Astrocyte (in vitro differentiated cells and primary cell): ENCODE data around the gene USP6NL. TPM values are rescaled to one million over a fixed set of nuclear protein-coding genes. Genes with fewer than 3 reads are reported as not detected.

Experiments used
- DNase-seq: peaks from one replicate; pipeline ENCODE4 v3.0.0-alpha.2; 2010; ENCODE audit warnings: low read depth
- FAIRE-seq: peaks from 2 replicates; lab custom pipeline; 2011; peaks lifted over from hg19 to GRCh38; lab: Jason Lieb, UNC
- H2AFZ ChIP-seq: 2 replicates; pipeline ENCODE4 v1.6.0; 2012; ENCODE audit warnings: low read depth, low read length, inconsistent platforms
- H3K27ac ChIP-seq: 2 replicates; pipeline ENCODE4 v1.5.1; 2011; ENCODE audit warnings: low read depth, low read length, inconsistent platforms
- H3K27me3 ChIP-seq: 2 replicates; pipeline ENCODE4 v1.6.0; 2011; ENCODE audit warnings: low read length, inconsistent platforms; ENCODE audit not compliant: insufficient read depth
- H3K36me3 ChIP-seq: 2 replicates; pipeline ENCODE4 v1.5.1; 2011; ENCODE audit warnings: low read length, inconsistent platforms; ENCODE audit not compliant: insufficient read depth
- H3K4me1 ChIP-seq: 2 replicates; pipeline ENCODE4 v1.5.1; 2011; ENCODE audit warnings: low read length, inconsistent platforms; ENCODE audit not compliant: insufficient read depth
- H3K4me2 ChIP-seq: 2 replicates; pipeline ENCODE4 v1.6.0; 2012; ENCODE audit warnings: low read length, inconsistent platforms
- H3K4me3 ChIP-seq: 2 replicates; pipeline ENCODE4 v1.5.1; 2011; ENCODE audit warnings: low read depth, mild to moderate bottlenecking, low read length, inconsistent platforms; ENCODE audit not compliant: insufficient read depth
- H3K79me2 ChIP-seq: 2 replicates; pipeline ENCODE4 v1.6.0; 2012; ENCODE audit warnings: mild to moderate bottlenecking, low read length, inconsistent platforms; ENCODE audit not compliant: insufficient read depth
- H3K9ac ChIP-seq: 2 replicates; pipeline ENCODE4 v1.6.0; 2012; ENCODE audit warnings: mild to moderate bottlenecking, low read length, inconsistent platforms
- H3K9me3 ChIP-seq: 2 replicates; pipeline ENCODE4 v1.5.1; 2012; ENCODE audit warnings: low read depth, mild to moderate bottlenecking, low read length, inconsistent platforms; ENCODE audit not compliant: insufficient read depth
- H4K20me1 ChIP-seq: 2 replicates; pipeline ENCODE4 v1.6.0; 2012; ENCODE audit warnings: low read length, inconsistent platforms; ENCODE audit not compliant: insufficient read depth
- H3K27ac Mint-ChIP-seq: one replicate; pipeline ENCODE4 v1.8.0; 2021; ENCODE audit warnings: mild to moderate bottlenecking, mixed read lengths; ENCODE audit not compliant: unreplicated experiment
- H3K27me3 Mint-ChIP-seq: one replicate; pipeline ENCODE4 v1.8.0; 2021; ENCODE audit warnings: low read depth, mixed read lengths; ENCODE audit not compliant: unreplicated experiment
- H3K36me3 Mint-ChIP-seq: one replicate; pipeline ENCODE4 v1.8.0; 2021; ENCODE audit warnings: low read depth, mixed read lengths; ENCODE audit not compliant: unreplicated experiment
- H3K4me1 Mint-ChIP-seq: one replicate; pipeline ENCODE4 v1.8.0; 2021; ENCODE audit warnings: low read depth, mixed read lengths; ENCODE audit not compliant: unreplicated experiment
- H3K4me3 Mint-ChIP-seq: one replicate; pipeline ENCODE4 v1.8.0; 2021; ENCODE audit warnings: mild to moderate bottlenecking, moderate library complexity, mixed read lengths; ENCODE audit not compliant: unreplicated experiment
- H3K9me3 Mint-ChIP-seq: one replicate; pipeline ENCODE4 v1.8.0; 2021; ENCODE audit warnings: mild to moderate bottlenecking, mixed read lengths; ENCODE audit not compliant: unreplicated experiment
- EZH2 ChIP-seq: IDR thresholded peaks from 2 replicates; pipeline ENCODE4 v1.6.1; 2012; ENCODE audit warnings: mild to moderate bottlenecking, low read length, inconsistent platforms; ENCODE audit not compliant: insufficient read depth
- total RNA-seq: library from RNA; stranded (reverse); gene quantifications from 2 replicates; pipeline ENCODE4 v1.2.1, GENCODE V29; 2021
- TF ChIP-seq, protein P1 (sequence below): IDR thresholded peaks from 2 replicates; pipeline ENCODE4 v1.5.1; 2011; ENCODE audit warnings: low read depth, mild to moderate bottlenecking, inconsistent platforms, low read length, moderate library complexity; ENCODE audit not compliant: insufficient read depth

Gene USP6NL
- total RNA-seq, 1 donor from 2014 or later, result 16.6 TPM

DNA sequence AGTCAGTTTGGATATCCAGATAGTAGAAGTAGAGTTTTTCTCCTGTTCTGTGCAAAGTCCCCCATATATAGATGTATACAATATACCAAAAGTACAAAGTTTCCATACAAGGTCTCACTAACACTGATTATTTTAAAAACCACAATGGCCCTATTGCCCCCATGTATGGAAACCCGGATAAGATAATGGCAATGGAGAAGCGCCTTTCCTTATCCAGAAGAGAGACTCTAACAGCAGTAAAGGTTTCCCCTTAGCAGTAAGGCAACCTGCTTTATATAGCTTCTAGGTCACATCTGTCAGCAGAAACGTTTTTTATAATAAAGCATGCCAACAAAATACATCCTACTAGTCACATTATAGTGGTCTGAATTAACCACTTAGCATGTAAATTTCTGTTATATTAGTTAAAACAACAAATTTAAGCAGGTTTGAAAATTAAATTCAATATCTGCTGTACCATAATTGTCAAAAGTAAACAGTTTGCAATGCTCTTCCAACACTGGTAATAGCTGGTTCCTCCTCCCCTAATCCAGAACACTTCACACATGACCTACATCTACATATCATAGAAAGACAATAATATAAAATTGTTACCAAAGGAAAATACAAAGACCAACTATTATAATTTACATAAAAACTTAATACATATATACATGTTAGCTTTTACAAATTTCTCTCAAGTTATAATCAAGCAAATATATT is 22.4 kb downstream of the USP6NL start:
- FAIRE-seq (no peak), DNase-seq (no peak)

DNA sequence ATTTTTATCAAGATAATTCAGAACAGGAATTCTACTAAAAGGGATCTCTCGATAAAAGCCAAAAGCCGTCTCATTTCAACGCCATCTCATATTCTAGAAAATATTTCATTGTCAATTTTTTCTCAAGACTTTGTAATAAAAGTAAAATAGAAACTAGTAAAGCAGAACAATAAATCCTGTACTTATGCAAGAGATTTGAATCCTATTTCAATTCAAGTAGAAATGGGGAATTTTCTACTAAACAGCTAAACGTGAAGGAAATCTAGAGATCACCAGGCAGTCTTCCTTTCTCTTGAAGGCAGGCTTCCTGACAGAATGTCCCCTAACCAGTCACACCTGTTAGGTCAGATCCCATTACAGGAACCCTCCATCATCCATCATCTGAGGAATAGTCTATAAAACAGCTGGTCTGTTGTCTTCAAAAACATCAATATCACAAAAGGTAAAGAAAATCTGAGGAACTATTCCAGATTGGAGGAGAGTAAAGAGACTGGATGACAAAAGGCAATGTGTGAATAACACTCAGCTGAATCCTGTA is 23.7 kb downstream of the USP6NL start:
- Histone ChIP-seq H3K4me2 (no peak overlapping the region), H3K9ac (no peak overlapping the region), H2AFZ (no peak overlapping the region), H3K27me3 (no peaks in the 10 kb centered on the region), H3K36me3 (no peaks in the 10 kb centered on the region), H3K4me3 (no peak overlapping the region), H3K79me2 (peaks cover 67% of the 10 kb centered on the region), H3K4me1 (no peaks in the 10 kb centered on the region), H3K9me3 (no peaks in the 10 kb centered on the region), H4K20me1 (peaks cover 3% of the 10 kb centered on the region), H3K27ac (no peak overlapping the region)
- Mint-ChIP-seq H3K4me1 (no peaks in the 10 kb centered on the region), H3K9me3 (peaks cover 2% of the 10 kb centered on the region), H3K27me3 (no peaks in the 10 kb centered on the region), H3K4me3 (no peak overlapping the region), H3K27ac (no peak overlapping the region), H3K36me3 (no peaks in the 10 kb centered on the region)
- DNase-seq, result no peak
- TF ChIP-seq EZH2, result no peak
- TF ChIP-seq, protein P1, sequence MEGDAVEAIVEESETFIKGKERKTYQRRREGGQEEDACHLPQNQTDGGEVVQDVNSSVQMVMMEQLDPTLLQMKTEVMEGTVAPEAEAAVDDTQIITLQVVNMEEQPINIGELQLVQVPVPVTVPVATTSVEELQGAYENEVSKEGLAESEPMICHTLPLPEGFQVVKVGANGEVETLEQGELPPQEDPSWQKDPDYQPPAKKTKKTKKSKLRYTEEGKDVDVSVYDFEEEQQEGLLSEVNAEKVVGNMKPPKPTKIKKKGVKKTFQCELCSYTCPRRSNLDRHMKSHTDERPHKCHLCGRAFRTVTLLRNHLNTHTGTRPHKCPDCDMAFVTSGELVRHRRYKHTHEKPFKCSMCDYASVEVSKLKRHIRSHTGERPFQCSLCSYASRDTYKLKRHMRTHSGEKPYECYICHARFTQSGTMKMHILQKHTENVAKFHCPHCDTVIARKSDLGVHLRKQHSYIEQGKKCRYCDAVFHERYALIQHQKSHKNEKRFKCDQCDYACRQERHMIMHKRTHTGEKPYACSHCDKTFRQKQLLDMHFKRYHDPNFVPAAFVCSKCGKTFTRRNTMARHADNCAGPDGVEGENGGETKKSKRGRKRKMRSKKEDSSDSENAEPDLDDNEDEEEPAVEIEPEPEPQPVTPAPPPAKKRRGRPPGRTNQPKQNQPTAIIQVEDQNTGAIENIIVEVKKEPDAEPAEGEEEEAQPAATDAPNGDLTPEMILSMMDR, result no peak
- FAIRE-seq, result no peak

More for the DNA sequence above, 22.4 kb downstream of the USP6NL start:
- Histone ChIP-seq H2AFZ (no peak overlapping the region), H3K4me3 (no peak overlapping the region), H3K9me3 (no peaks in the 10 kb centered on the region), H4K20me1 (peaks cover 3% of the 10 kb centered on the region), H3K79me2 (peaks cover 69% of the 10 kb centered on the region), H3K27me3 (no peaks in the 10 kb centered on the region), H3K9ac (no peak overlapping the region), H3K36me3 (no peaks in the 10 kb centered on the region), H3K4me2 (no peak overlapping the region), H3K4me1 (no peaks in the 10 kb centered on the region), H3K27ac (no peak overlapping the region)
- no peak overlapping the region for H3K27ac Mint-ChIP-seq
- peaks cover 2% of the 10 kb centered on the region for H3K9me3 Mint-ChIP-seq
- TF ChIP-seq EZH2, result no peak
- TF ChIP-seq, protein P1, result no peak
- no peaks in the 10 kb centered on the region for H3K36me3 Mint-ChIP-seq
- H3K27me3 Mint-ChIP-seq, result no peaks in the 10 kb centered on the region
- no peaks in the 10 kb centered on the region for H3K4me1 Mint-ChIP-seq
- no peak overlapping the region for H3K4me3 Mint-ChIP-seq

DNA sequence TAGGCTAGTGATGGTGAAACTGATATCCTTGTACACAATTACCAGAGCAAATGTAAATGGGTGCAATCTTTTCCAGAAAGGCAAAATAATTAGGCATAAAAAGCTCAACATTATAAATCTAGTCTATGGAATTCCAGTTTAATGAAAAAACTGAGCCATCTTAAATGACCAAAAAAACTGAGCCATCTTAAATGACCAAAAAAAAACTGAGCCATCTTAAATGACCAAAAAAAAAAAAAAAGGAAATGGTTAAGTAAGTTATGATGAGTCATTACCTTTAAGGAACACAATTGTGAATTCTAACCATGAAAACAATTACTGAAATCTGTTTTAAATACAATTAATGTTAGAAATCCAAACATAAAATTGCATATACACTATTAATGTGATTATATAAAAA is 25.3 kb downstream of the USP6NL start:
- no peaks in the 10 kb centered on the region for H3K4me1 Mint-ChIP-seq
- H3K27ac ChIP-seq, result no peak overlapping the region
- no peak for TF ChIP-seq EZH2
- TF ChIP-seq, protein P1, result no peak
- H2AFZ ChIP-seq, result no peak overlapping the region
- H3K27me3 ChIP-seq, result no peaks in the 10 kb centered on the region
- no peaks in the 10 kb centered on the region for H3K27me3 Mint-ChIP-seq
- no peaks in the 10 kb centered on the region for H3K9me3 ChIP-seq
- H3K36me3 Mint-ChIP-seq, result no peaks in the 10 kb centered on the region
- FAIRE-seq (no peak), DNase-seq (no peak)
- no peak overlapping the region for H3K4me3 Mint-ChIP-seq
- H3K36me3 ChIP-seq, result no peaks in the 10 kb centered on the region
- no peak overlapping the region for H3K9ac ChIP-seq
- peaks cover 2% of the 10 kb centered on the region for H3K9me3 Mint-ChIP-seq
- H3K27ac Mint-ChIP-seq, result no peak overlapping the region
- H3K4me1 ChIP-seq, result no peaks in the 10 kb centered on the region
- H3K4me3 ChIP-seq, result no peak overlapping the region
- no peak overlapping the region for H3K4me2 ChIP-seq
- peaks cover 3% of the 10 kb centered on the region for H4K20me1 ChIP-seq
- peaks cover 67% of the 10 kb centered on the region for H3K79me2 ChIP-seq
